Activated CD4-positive, alpha-beta T cell treated with anti-CD3 and anti-CD28 coated beads, Interleukin-2, amount 50 U/mL, for 48 hours (primary cell): ENCODE measurements around the gene TC2N.
A peak's percentile ranks its signal among the peaks of the same experiment; 100 is the strongest.
"Not testable (repeated sequence)": the region's sequence is repeated elsewhere in the genome, so short reads cannot be mapped to it uniquely, and the experiment has no call there.

Experiments
- DNase-seq, 2 experiments: peaks; one replicate each; pipeline ENCODE4 v3.0.0-alpha.2; 2020

The TC2N gene

GRCh38 chr14:91866511-91867295 lies 633 bp downstream of the TC2N start:
- DNase-seq: no peak

DNA sequence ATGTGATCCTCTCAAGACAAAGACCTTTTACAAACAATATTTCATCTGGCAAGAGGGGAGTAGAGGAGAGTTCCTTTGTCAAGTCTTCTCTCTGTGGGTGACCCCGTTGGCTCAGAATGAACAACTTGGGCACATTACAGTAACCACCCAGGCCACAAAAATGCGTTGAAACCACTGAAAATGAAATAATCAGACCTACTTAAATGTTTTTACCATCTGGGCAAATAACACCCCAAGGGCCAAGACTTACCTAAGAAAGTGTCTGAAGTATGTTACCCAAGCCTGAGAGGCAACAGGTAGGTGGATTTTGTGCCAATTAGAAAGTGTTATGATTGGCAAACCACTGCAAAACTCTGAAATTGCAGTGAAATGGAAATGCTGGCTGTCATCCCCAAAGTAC lies 1.3 kb downstream of the TC2N start:
- DNase-seq: peak in 1 of 2 experiments; percentile 51

- peak in 1 of 2 experiments; percentile 37 for DNase-seq
Observed at GRCh38 chr14:91862417-91862816, 4.9 kb downstream of the TC2N start.

DNA sequence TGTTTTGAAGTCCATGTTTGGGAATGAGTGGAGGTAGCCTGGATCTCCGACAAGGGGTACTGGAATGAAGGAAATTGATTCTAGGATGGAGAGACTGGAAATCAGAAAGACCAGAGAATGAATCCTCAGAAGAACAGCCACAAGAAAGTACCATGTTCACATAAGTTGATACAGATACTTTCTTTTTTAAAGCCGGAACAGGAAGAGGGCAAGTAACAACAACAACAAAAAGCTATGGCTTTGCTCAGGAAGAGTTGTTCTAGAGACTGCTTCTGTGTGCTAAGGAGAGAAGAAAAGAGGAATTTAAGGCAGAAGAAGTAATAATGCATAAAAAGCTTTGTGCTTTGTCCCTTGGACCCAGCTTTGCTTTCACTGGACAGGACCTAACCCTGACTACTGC lies 6.2 kb downstream of the TC2N start:
- no peak for DNase-seq

- DNase-seq: no peak
Observed at GRCh38 chr14:91860238-91860637, 7.1 kb downstream of the TC2N start.

- DNase-seq: no peak
Observed at GRCh38 chr14:91858536-91859275, 8.6 kb downstream of the TC2N start.

GRCh38 chr14:91857614-91858013 lies 9.7 kb downstream of the TC2N start:
- no peak for DNase-seq

DNA sequence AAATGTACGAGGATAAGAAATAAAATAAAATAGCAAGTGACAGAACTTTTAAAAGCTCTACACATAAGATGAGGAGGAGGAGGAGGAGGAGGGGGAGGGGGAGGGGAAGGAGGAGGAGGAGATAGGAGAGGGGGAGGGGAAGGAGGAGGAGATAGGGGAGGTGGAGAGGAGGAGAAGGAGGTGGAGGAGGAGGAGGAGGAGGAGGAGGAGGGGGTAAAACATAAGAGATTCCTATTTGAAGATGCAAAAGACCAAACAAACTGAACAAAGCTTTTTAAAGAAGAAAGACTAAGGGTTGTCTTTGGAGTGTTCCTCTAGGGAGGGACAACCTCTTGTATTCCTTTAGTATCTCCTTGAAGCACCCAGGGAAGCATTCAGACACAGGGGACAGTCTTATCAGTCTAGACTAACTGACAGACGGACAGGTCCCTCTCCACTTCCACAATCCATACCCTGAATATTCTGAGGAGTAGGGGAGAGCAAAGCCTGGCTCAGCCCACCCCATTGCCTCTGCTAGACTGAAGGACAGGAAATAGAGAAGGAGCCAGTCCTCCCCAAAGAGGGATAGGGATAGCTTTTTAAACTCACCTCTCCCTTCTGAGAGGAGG lies 12.9 kb downstream of the TC2N start:
- DNase-seq: no peak

DNA sequence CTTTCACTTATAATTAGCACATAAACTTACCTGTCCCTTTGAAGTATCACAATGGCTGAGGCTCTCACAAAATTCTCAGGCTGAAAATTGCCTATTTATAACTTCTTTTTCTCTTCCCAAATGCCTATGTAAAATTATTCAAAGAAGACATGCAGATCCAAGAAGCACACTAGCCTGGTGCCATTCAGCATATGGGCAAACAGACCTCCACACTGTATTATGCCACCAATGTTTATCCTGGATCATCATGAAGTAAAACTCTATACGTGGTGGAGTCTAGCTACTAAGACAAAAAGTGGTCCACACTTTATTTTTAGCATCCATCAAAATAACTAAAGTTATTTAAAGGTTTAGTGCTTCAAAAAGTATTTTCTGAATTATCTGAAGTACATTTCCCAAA lies 15.8 kb downstream of the TC2N start:
- no peak for DNase-seq

DNA sequence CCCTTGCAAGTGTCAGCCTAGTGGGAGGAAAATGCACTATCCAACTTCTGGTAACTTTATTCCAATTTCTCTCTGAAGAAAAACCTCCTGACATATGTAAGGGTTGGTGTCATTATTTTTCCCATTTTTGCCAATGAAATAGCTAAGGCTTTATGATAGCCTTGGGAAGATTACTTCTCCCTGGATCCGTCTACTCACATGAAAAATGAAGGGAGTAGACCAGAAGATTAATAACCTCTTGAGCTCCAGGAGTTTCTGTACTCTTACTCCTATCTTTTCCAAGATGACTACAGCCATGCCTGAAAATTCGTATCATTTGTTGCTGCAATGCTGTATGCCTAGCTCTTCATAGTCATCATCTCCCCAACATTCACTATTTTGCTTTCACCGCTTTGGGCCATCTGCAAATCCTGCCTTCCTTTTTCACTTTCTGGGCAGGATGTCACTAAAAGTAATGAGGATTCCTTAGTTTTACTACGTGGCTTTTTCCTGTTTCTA lies 18.8 kb downstream of the TC2N start:
- no peak for DNase-seq

- DNase-seq: no peak
Observed at GRCh38 chr14:91847693-91848092, 19.6 kb downstream of the TC2N start.

DNA sequence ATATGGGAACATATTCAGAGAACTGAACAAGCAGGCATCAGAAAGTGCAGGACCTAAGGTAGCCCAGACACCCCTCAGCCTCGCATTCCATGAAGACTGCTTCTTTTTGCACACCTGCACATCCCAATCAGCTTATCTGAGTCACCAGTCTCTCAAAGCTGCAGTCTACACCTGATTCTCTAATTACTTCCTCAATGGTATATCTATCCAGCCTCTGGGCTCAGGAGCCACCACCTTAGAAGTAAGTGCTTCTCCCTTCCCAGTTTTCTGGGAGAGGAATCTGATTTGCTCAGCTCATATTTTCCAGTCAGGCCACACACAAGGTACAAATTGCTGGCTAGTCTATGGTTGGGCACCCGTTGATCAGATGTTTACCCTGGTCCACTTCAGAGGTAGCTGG lies 21.7 kb downstream of the TC2N start:
- DNase-seq: no peak

DNA sequence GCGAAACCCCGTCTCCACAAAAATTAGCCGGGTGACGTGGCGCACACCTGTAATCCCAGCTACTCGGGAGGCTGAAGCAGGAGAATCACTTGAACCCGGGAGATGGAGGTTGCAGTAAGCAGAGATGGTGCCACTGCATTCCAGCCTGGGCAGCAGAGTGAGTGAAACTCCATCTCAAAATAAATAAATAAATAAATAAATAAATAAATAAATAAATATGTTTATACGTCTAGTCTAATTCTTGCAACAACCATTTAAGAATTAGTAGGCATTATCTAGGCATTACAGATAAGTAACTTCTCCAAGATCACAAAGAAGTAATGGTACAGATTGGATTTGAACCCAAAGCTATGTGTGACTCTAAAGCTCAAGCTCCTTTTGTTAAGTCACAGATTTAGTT lies 22.3 kb downstream of the TC2N start:
- not testable (repeated sequence) for DNase-seq

DNA sequence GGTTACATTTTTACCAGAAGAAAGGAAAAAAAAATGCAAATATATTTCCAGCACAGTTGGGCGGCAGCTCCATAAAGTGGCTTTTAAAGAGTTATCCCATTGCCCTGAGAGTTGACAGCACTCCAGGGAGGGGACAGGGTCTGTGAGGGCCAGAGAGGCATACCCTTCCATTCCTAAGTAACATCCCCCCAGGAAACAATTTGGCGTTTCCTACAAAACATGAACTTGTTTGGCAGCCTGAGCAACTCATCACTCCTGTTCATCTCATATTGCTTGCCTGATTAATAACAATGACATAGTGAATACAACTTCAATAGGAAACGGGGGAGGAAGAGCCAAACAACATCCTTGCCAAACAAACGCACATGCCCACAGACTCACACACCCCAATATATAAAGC lies 23.3 kb downstream of the TC2N start:
- no peak for DNase-seq

DNA sequence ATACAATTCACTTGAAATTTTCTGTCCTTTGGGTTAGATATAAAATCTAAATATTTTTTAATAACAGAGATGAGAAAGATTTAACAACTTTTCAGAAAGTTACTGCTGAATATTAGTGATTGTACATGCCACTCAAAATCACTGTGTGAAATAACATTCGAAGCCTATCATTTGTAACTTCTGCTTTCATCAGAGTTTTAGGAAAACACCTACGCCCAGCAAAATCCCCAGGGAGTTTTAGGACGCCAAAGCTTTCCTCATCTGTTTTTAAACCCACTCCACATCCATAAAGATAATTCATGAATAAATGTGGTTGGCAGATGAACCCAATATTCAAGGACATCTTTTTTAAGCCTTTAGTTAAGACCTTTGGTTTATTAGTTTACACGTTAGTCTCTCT lies 23.9 kb downstream of the TC2N start:
- no peak for DNase-seq

DNA sequence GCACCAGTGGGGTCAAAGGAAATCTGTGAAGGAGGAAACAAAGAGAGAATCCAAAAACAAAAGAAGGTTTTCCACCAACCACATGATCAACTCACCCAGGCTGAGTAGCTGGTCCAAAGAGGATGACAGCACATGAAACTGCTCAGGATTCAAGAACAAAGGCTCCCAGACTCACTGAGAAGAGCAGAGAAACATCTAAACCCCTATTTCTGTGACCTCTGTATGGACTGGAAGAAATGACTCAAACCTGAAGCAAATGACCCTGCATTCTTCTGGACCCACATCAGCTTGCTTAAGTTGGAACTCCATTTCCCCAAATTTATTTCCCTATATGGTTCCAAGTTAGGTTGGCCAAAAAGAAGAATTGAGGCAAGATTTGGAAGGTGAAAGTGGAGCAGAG lies 26.3 kb downstream of the TC2N start:
- DNase-seq: no peak

DNA sequence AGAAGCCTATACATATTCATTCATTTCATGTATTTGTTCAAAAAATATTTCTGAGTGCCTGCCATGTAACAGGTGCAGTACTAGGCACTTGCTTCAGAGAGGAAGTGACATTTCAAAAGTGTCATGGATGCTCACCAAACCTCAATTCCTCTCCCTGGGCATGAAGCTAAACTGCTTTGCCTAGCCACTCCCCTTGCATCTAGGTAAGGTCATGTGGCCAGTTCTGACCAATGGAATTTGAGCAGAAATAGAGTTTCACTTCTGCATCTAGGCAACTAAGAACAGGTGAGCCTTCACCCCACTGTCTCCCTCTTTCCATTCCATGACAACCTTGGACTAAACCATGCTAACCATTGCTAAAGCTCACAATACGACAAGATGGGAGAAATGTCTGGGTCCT lies 27.6 kb downstream of the TC2N start:
- DNase-seq: no peak

DNA sequence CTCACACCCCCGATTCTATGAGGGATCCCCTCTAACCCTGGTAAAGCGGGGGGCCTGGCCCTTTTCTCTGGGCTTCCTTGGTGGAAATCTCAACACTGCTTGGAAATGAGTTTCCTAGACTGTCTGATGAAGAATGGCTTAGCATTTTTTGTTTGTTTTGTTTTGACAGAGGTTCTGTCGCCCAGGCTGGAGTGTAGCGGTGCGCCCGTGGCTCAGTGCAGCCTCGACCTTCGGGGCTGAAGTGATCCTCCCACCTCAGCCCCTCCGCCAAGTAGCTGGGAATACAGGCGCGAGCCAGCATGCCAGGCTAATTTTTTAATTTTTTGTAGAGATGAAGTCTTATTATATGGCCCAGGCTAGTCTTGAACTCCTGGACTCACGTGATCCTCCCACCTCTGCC lies 30.3 kb downstream of the TC2N start:
- DNase-seq: no peak

DNA sequence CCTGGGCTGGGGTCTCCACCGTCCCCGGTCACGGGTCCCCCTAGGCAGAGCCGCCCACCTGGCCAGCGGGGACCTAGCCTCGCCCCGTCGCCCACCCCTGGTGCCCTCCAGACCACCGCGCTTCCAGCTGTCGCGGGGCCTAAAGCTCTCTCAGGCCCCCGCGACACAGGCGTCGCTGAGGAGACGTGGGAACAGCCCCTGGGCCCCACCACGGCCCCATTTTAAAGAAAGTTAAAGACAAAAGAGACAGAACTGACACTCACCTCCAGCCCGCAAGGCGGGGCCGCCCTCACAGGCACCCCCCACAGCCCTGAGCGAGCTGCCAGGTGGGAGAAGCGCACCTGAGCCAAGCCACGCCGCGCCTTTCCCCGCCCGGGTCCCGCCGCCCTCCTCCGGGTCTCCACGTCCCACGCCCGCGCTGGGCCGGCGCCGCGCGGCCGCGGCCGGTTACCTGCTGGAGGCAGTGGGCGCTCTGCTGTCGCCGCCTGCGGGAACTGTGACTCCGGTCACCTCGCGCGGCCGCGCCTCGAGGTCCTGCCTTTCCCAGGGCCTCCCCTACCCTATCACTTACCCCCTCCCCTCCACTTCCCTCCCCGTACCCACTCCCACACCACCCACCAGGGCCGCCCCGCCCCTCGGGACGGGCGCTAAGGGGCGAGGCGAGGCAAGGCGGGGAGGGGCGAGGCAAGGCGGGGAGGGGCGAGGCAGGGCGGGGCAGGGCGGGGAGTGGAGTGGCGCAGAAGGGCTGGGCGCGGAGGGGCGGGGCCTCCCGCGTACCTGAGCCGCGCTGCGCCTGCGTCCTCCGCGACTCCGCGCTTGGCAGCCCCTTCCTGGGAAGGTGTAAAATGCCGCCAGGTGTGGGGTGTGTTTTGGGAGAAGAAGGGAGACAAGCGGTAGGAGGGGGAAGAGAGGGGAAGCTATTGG lies 31.2 kb downstream of the TC2N start:
- peak; percentile 86 to 88 for DNase-seq

DNA sequence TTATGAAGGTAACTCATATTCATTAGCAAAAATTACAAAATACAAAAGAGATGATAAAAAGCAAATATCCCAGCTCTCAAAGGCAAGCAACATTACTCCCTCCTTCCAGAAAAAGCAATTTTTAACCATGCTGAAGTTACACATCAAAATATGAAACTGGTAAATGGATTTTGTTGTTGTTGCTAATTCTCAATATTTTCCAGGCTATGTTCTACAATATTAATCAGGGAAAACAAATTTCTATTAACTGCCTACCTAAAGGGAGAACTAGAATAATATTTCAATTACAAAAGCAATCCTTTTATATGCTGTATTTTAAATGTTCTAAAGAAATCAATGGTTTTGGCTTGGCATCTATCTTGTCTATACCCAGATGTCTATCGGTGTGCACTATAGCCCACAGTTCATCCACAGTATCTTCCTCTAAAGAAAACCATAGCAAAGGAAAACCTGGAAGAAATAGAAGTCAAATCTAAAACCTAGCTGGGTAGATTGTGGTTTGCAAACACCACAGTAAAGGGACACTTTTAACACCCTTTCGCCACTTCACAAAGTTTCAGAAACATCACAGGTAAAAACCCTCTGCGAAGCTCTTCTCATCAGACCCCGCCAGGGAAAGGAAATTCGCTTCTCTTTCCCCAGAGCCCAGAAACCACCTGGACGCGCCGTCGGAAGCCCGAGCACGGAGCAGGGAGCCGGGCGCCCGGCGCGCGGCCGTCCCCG lies 32.0 kb downstream of the TC2N start:
- peak; percentile 28 to 44 for DNase-seq

DNA sequence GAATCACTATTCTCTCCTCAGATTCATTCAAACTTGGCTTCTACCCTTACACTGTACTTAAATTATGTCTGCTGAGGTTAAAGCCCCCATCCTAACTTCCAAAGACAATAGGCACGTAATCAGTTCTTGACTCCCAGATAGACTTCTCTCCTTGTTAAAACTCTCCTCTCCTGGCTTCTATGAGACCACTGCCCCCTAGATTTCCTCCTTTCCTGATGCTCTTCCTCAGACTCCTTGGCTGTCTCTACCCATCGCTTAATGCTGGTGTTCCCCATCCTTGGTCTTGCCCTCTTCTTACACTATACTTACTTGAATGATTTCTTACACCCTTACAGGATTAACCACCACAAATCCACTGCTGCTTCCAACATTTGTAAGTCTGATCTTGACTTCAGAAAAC lies 32.8 kb downstream of the TC2N start:
- no peak for DNase-seq

DNA sequence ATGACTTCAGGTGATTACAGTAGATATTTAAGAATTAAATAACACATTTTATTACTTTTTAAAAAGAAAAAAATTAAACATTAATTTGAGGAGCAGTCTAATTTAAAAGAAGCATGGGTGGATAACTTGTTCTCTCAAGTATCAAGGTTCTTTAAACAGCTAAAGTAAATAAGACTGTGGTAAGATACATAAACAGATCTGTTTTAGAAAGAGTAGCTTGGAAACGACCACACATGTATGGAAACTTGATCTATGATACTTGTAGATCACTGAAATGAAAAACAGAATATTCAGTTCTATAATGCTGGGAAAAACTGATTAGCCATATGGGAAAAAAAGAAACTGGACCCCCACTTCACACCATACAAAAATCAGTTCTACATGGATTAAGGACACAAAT lies 36.0 kb downstream of the TC2N start:
- DNase-seq: no peak
